T-helper 2 cell treated with Interferon-gamma antibody and Interleukin-4, amounts not matched to agents 100 ng/mL and 5 ng/mL, for 36 hours (primary cell): Measurements from ENCODE around the gene TCF7L1. TPM values are rescaled to one million over a fixed set of nuclear protein-coding genes. Genes with fewer than 3 reads are reported as not detected.
"Not testable (repeated sequence)": the region's sequence is repeated elsewhere in the genome, so short reads cannot be mapped to it uniquely, and the experiment has no call there.

Experiments
- intact Hi-C: fragments of 100-400 bp; cut with micrococcal nuclease; formaldehyde crosslinking; loops from one replicate; pipeline ENCODE4 v1.15.1; 2023
- total RNA-seq: library from RNA; stranded (reverse); gene quantifications from 2 replicates; pipeline ENCODE4 v1.2.3, GENCODE V29; 2022

Gene TCF7L1
- total RNA-seq, 1 donor from 2014 or later = not detected

- intact Hi-C loops = no loop called here
Measured at GRCh38 chr2:85181134-85181631, 48.0 kb downstream of the TCF7L1 start.

- intact Hi-C loops = no loop called here
Measured at GRCh38 chr2:85181844-85182456, 48.8 kb downstream of the TCF7L1 start.

- intact Hi-C loops = no loop called here
Measured at GRCh38 chr2:85183076-85183475, 49.9 kb downstream of the TCF7L1 start.

- intact Hi-C loops = no loop called here
Measured at GRCh38 chr2:85183479-85183878, 50.3 kb downstream of the TCF7L1 start.

- intact Hi-C loops = no loop called here
Measured at GRCh38 chr2:85184231-85184630, 51.0 kb downstream of the TCF7L1 start.

- intact Hi-C loops = no loop called here
Measured at GRCh38 chr2:85184990-85185389, 51.8 kb downstream of the TCF7L1 start.

GRCh38 chr2:85185431-85185940 lies 52.3 kb downstream of the TCF7L1 start:
- intact Hi-C loops = no loop called here

- intact Hi-C loops = no loop called here
Measured at GRCh38 chr2:85187069-85187468, 53.9 kb downstream of the TCF7L1 start.

GRCh38 chr2:85188852-85189251 lies 55.7 kb downstream of the TCF7L1 start:
- intact Hi-C loops = no loop called here

GRCh38 chr2:85189606-85190270 lies 56.5 kb downstream of the TCF7L1 start:
- intact Hi-C loops = no loop called here

- intact Hi-C loops = no loop called here
Measured at GRCh38 chr2:85191157-85191556, 58.0 kb downstream of the TCF7L1 start.

- intact Hi-C loops = no loop called here
Measured at GRCh38 chr2:85194780-85195480, 61.7 kb downstream of the TCF7L1 start.

- intact Hi-C loops = no loop called here
Measured at GRCh38 chr2:85195956-85196355, 62.8 kb downstream of the TCF7L1 start.

- intact Hi-C loops = no loop called here
Measured at GRCh38 chr2:85199698-85200097, 66.5 kb downstream of the TCF7L1 start.

GRCh38 chr2:85209887-85210286 lies 76.7 kb downstream of the TCF7L1 start:
- intact Hi-C loops = no loop called here

- intact Hi-C loops = no loop called here
Measured at GRCh38 chr2:85210511-85210910, 77.3 kb downstream of the TCF7L1 start.

- intact Hi-C loops = not testable (repeated sequence)
Measured at GRCh38 chr2:85211606-85212005, 78.4 kb downstream of the TCF7L1 start.

- intact Hi-C loops = no loop called here
Measured at GRCh38 chr2:85212841-85213240, 79.6 kb downstream of the TCF7L1 start.

- intact Hi-C loops = no loop called here
Measured at GRCh38 chr2:85213404-85213803, 80.2 kb downstream of the TCF7L1 start.

GRCh38 chr2:85213901-85214512 lies 80.8 kb downstream of the TCF7L1 start:
- intact Hi-C loops = no loop called here

- intact Hi-C loops = no loop called here
Measured at GRCh38 chr2:85215081-85215447, 81.9 kb downstream of the TCF7L1 start.
